GM20431 (cell line): Measurements from ENCODE around the gene CNFN.

ENCODE experiments used
- in situ Hi-C: fragments of 300-500 bp; cut with MseI, MboI; formaldehyde crosslinking; loops from one replicate; pipeline ENCODE4 v1.15.0; 2020; ENCODE audit warnings: low sequenced_read_pairs; ENCODE audit not compliant: unreplicated experiment

CNFN gene

DNA sequence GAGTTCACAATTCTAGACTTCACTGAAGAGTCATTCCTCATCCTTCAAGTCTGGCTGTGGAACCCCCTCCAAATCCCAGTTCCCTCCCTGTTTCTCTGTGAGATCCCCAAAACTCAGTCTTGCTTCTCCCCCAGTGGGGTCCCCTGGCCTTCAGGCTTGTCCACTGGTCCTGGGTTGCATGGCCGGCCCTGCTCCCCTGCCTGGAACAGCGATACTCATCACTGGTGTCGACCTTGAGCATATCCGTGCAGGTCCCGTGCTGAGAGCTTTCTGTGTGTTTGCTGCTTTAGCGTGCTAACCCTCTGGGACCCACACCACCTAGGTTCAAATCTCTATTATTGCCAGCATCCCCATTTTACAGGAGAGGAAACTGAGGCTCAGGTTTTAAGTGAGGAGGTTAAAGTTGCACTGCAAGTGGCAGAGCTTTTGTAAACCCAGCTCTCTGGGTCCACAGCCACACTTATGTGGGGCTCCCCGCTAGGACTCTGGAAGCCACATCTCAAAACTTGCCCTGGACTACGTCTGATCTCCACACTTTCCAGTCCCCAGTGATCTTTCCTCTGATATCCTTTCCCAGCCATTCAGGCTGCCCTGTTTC, 21.6 kb upstream of the CNFN start:
- in situ Hi-C loops, result no loop called here

DNA sequence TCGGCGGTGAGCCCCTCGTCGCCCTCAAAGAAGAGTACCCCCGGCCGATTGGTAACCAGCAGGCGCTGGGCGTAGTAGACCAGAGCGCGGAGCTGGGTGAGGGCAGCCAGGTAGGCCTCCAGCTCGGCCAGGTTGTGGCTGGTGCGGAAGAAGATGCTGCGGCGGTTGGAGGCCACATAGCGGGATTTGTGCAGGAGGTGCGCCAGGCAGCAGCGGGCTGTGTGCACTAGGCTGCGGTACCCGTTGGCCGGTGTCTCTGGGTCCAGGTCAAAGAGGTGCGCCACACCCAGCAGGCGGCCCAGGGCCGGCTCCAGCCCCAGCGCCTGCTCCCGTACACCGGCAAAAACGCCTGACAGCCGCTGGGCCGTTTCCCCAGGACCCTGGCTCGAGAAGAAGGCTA, 20.3 kb upstream of the CNFN start:
- in situ Hi-C loops, result no loop called here

DNA sequence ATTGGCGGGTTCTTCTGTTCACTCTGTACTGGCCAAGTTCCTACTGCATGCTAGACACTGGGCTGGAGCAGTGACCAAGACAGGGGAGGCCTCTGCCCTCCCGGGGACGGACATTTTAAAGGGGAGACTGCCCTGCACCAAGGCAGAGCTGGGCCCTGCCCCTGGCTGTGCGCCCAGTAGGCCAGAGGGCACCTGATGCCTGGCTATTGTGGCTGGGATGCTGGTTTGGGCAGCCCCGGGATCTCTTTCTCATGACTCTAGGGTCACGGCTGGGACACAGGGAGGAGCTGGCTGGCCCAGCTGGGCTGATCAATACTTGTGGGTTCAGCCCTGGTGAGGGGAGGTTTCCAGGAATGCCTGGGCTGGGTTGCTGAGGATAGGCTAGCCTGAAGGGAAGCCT, 19.4 kb upstream of the CNFN start:
- in situ Hi-C loops, result no loop called here

GRCh38 chr19:42407816-42408175, 17.7 kb upstream of the CNFN start:
- in situ Hi-C loops, result no loop called here

DNA sequence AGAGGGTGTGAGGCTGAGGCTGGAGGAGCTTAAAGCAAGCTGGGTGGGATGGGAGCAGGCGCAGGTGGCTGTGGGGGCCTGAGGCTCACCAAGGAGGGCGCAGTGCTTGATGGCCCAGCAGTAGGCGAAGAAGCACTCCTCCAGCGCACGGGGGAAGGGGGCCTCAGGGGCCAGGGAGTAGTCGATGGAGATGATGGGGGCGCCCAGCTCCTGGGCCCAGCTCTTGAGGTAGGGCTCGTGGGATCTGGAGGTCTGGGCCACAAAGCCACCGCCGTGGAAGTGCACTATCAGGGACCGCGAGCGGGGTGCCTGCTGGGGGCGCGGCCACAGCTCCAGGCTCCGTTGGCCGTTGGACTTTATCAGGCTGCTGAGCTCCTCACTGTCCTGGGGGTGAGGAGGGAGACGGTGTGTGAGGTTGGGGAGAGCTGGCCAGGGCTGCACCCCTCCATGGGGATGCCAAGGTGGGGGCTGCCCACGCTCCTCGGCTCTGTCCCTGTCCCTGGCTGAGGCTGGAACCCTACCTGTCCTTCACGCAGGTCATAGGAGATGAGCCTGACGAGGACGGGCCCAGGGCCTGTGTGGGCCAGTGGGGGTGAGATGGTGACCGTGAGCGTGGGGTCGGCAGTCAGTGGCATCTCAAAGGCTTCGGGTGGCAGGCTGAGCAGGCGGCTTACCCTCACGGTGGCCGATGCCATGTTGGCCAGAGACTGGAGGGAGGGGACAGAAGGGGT, 17.2 kb upstream of the CNFN start:
- in situ Hi-C loops, result no loop called here

DNA sequence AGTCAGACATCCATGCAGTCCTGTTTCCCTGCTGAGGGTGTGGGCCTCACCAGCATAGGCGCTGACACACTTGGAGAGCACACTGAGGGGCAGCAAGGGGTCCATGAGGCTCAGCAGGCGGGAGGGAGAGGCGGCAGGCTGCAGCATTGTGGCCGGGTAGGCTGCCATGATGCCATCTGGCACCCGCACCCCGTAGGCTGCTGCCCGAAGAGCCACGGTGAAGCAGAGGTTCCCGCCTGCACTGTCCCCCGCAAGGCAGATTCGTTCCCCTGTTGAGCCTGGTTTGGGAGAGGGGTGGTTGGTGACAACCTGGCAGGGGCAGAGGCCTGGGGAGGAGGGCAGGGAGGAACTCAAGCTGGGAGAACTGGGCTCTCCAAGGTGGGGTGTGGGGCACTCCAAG, 16.0 kb upstream of the CNFN start:
- in situ Hi-C loops, result no loop called here

DNA sequence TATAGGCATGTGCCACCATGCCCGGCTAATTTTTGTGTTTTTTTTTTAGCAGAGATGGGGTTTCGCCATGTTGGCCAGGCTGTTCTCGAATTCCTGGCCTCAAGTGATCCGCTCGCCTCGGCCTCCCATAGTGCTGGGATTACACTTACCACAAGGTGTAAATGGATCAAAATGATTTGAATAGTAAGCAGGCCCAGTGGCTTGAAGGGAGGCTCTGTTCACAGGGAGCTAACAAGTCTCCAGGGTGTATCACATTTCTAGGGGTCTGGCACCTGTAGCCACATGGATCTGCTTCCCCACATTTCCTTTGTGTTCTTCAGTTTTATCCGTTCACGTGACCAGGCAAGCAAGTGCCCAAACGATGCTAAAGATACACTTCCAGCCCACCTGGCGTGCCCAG, 13.5 kb upstream of the CNFN start:
- in situ Hi-C loops, result no loop called here

DNA sequence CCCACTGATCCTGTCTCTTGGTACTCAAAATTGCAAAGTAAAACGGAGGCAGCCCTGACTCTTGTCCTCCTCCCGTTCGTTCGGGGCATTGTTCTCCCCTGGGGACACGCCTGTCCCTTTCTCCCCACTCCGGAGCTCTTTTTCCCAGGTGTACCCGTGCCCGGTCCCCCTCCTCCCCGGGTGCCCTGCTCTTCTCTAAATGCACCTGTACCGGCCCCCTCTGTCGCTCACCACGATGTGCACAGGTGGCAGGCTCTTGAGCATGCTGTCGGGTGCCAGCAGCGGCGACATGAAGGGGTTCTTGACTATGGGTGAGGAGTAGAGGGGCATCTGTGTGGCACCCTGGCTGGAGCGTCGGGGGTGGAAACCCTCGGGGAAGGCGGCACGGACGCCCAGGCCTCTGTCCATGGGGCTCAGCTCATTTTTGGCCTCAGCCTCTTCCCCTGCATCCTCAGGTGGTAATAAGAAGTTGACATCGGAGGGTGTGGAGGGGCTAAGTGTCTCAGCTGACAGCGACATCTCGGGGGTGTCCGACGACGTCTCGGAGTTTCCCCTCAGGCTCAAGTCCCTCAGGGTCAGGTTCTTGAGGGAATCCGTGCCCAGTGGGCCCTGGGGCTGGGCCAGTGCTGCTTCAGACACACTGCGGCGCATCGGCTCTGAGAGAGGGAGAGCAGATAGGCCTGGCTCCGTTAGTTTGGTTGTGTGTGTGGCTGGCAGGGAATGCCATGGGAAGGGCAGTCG, 12.4 kb upstream of the CNFN start:
- in situ Hi-C loops, result no loop called here

- in situ Hi-C loops, result no loop called here
These were observed 11.5 kb upstream of the CNFN start for GRCh38 chr19:42401365-42402303.

GRCh38 chr19:42400404-42400803, 10.3 kb upstream of the CNFN start:
- in situ Hi-C loops, result no loop called here

DNA sequence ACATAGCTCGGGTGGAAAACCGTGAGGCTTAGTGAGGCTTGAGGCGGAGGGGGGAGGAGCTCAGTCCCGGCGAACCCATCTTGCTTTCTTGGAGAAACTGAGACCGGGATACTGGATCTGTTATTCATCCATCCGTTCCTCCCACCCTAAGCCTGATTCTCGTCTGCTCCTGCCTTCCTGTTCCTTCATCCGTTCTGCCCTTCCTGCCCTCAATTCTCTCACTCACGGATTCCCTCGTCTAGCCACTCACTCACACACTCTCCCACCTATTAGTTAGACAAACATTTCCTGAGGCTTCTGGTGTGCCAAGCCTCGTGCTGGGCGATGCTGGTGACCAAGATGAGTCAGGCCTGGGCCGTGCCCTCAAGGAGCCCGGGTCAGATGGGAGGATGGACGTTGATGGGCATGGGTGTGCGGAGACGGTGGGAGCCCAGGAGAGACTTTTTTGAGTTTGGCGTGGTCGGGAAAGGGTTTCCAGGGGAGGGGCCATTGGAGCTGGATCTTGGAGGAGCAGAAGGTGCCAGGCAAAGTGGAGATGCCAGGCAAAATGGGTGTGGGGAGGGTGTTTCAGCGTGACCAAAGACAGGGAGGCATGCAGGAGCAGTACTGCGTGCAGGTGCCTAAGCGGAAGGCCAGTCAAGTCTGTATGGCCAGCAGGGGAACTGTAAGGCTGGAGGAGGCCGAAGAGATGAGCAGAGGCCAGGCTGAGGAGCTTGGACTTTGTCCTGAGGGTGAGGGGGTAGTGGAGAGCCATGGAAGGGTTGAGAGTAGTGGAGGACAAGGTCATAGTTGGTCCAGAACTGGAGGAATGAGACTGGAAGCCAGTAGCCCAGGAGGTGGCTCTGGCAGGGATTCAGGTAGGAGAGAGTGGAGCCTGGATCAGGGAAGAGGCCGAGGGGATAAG, 7.4 kb upstream of the CNFN start:
- in situ Hi-C loops, result no loop called here

GRCh38 chr19:42396381-42397262, 6.5 kb upstream of the CNFN start:
- in situ Hi-C loops, result no loop called here

- in situ Hi-C loops, result no loop called here
These were observed 4.7 kb upstream of the CNFN start for GRCh38 chr19:42394751-42395150.

DNA sequence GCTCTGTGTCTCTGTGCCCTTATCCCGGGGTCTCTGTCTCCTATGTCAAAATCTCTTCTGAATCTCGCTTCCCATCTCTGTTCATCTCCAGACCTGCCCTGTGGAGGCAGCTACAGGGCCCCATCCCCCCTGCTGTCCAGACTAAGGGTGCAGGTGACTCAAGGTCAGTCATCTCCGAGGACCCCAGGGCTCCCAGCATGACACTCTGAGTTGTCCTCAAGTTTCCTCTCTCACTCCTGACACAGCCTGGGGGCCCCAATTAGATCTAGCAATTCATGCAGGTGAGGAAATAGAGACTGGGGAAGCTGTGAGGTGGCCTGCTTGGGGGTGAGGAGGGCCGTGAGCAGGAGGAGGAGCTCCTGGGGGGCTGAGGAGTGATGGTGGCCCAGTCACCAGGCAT, 2.1 kb upstream of the CNFN start:
- in situ Hi-C loops, result no loop called here

DNA sequence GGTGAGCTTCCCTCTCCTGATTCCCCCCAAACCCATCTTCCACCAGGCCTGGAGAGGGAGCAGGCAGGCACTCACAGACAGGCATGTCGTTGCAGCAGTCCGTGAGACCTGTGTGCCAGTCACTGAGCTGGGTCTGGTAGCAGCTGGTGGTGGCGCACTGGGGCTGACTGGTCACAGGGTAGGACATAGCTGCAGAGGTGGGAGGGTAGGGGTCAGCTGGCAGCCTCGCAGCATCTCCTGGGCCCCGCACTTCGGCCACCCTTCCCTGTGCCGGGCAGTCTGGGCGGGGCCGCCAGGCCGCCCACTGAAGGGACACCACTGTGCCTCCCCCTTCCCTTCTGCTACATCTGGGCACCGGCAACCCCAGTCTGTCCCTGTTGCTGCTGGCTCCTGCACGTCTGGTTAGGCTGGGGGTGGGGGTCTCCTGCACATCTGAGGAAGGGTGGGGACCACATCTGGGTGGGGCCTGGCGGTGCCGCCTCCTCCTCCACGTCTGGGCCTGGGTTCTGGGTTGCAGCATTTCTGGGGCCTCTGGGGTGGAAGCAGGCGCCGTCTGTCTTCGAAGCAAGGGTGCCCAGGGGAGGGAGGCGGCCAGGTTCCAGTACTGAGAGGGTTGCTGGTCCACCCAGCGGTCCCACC, 1.1 kb downstream of the CNFN start:
- in situ Hi-C loops, result no loop called here

DNA sequence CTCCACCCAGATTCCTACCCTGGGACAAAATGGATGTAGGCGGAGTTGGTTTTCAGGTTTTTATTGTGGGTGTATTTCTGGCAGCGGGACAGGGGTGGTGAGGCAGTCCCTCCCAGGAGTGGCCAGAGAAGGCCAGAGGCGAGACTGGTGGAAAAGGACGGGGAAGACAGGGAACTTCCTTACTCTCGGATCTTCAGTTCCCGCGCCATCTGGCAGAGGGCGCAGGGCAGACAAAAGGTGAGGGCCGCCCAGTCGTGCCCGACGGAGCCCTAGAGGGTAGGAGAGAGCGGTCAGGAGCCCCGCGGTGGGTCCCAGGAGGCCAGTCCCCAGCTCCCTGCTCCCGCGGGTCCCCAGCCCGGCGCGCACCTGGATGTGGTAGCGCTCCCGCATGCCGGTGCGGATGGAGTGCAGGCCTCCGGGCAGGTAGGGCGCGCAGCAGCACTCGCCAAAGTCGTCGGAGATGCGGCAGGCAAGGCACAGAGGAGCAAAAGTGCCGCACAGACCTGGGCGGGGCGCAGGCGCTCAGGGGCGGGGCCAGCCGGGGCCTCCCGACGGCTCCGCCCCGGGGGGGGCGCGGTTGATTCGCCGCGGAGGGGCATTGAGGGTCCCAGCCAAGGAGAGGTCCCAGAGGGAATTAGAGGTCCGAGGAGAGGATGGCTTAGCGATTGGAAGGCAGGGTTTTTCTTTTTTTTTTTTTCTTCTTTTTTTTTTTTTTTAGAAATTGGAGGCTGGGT, 3.0 kb downstream of the CNFN start:
- in situ Hi-C loops, result no loop called here

- in situ Hi-C loops, result no loop called here
These were observed 9.9 kb downstream of the CNFN start for GRCh38 chr19:42380155-42380554.
